GM18502 (cell line): Measurements from ENCODE around the gene LILRA5.
"Not testable (repeated sequence)": the region's sequence is repeated elsewhere in the genome, so short reads cannot be mapped to it uniquely, and the experiment has no call there.

Source experiments
- ATAC-seq: cut with Tn5 transposase; IDR thresholded peaks from one replicate; pipeline ENCODE4 v1.9.1; 2021; ENCODE audit warnings: mild to moderate bottlenecking; ENCODE audit not compliant: unreplicated experiment, poor library complexity

LILRA5 gene

DNA sequence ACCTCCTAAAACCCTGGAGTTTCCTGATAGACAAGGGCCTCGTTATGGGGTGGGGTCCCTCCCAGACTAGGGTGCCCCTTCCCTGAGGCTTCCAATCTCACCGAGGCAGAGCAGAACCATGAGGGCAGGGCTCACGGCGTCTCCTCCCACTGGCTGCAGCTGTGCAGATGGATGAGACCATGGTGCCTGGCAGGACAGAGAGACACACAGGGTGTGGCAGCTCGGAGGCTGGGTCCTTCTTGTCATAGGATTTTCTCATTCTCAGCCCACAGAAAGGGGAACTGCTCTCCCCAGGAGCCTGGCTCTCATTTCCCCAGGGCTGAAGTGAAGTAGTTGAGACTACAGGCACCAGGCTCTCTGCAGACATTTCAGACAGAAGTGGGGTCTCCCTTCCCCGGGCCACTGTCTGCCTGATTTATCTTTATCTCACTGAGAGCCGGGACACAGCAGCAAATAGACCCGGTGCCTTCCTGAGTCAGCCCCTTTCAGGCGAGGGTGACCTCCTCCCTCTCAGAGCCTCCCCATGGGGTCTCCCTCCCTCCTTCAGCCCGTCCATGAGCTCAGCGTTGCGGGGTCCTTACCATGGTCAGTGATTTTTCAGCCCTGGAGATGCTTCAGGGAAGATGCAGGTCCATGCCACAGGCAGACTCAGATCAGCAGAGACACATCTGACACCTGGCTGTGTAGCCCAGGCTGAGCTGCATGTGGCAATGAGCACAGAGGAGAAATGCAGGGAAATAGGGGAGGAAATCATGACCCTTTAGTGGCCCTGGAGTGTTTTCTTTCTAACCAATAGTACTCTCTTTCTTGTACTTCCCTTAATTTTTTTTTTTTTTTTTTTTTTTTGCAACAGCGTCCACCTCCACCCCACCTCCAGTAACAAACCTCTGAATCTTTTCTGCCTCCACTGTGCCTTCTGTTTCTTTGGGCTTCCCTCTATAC lies at the start of gene LILRA5:
Gene LILRA5, minus strand, starts transcription at position 731 of the 942 bp plus-strand sequence. Its CDS starts 147 bp downstream, at position 584.
- ATAC-seq: no peak

DNA sequence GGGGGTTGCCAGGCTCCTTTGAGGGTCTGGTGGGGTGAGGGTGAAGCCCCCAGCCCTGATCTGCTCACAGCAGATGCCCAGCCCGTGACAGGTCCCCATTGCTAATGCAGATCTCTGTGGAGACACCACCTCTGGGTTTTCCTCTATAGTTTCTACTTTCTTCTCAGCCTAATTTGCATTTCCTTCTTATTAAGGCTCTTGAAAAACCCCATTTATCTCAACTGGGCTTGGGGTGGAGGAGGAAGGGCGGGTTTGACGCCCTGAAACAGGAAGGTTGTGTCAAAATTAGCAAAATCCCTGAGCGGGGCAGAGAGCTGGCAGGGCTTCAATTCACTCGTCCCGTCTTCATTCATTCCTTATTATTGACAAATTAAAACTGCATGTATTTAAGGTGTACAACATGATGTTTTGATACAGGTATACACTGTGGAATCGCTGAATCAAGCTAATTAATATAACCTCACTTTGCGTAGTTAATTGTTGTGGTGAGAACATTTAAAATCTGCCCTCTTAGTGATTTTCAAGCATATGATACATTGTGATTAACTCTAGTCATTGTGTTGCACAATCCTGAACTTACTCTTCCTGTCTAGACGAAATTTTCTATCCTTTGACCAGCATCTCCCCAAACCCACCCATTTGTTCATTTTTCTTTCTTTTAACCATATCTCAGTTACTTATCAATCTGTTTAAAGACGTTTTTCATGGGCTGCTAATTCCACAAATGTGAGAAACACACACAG lies 48.9 kb upstream of the LILRA5 start:
- not testable (repeated sequence) for ATAC-seq

- ATAC-seq: not testable (repeated sequence)
These were observed 46.3 kb upstream of the LILRA5 start for GRCh38 chr19:54359149-54359820.

- no peak for ATAC-seq
These were observed 44.4 kb upstream of the LILRA5 start for GRCh38 chr19:54357381-54357780.

GRCh38 chr19:54356444-54357056 lies 43.6 kb upstream of the LILRA5 start:
- no peak for ATAC-seq

DNA sequence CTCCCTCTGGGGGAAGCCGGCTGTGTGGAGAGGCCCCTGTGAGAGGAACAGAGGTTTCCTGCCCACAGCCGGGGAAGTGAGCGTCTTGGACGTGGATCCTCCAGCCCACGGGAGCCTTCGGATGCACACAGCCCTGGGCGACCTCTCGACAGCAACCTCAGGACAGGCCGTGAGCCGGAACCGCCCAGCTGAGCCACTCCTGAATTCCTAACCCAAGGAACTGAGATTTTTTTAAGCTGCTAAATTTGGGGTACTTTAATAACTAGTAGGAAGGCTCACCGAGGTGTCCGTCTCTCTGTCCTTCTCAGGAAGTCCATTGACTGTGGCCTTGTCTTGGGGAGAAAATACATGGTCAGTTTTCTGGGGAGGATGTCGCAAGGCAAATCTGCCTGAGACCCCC lies 42.7 kb upstream of the LILRA5 start:
- no peak for ATAC-seq

- ATAC-seq: no peak
These were observed 41.8 kb upstream of the LILRA5 start for GRCh38 chr19:54354761-54355160.

DNA sequence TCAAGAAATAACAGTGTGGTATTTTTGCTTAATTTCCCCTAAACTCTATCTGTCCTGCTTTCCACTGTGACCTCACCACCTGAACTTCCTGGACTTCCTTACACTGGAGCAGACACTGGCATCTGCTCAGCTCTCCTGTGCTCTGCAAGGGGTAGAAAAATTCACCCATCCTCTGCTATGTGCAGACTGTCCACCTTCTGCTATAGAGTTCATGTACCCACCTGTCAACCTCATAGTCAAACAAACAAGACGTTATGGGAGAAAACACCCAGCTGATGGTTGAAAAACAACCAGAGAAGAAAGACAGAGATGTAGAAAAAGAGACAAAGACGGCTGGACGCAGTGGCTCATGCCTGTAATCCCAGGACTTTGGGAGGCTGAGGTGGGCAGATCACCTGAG lies 39.6 kb upstream of the LILRA5 start:
- no peak for ATAC-seq

GRCh38 chr19:54352041-54352440 lies 39.1 kb upstream of the LILRA5 start:
- no peak for ATAC-seq

GRCh38 chr19:54351474-54351873 lies 38.5 kb upstream of the LILRA5 start:
- ATAC-seq: no peak

GRCh38 chr19:54345938-54346386 lies 33.0 kb upstream of the LILRA5 start:
- no peak for ATAC-seq

DNA sequence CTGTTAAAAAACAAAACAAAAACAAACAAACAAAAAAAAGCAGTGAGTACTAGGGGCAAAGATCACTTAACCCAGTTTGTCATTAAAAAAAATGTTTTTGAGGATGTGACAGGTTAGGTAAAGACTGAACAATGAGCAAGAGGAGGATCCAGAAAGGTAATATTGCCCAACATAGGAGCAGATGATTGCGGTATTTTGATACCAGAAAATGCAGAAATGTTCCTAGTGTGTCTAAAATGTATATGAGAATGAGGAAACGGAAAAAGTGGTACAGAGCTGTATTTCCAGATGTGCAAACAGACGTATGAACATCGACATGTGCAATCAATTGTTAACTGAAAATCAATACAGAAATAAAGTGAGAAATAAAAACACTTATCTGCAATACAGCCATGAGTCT lies 30.9 kb upstream of the LILRA5 start:
- no peak for ATAC-seq

DNA sequence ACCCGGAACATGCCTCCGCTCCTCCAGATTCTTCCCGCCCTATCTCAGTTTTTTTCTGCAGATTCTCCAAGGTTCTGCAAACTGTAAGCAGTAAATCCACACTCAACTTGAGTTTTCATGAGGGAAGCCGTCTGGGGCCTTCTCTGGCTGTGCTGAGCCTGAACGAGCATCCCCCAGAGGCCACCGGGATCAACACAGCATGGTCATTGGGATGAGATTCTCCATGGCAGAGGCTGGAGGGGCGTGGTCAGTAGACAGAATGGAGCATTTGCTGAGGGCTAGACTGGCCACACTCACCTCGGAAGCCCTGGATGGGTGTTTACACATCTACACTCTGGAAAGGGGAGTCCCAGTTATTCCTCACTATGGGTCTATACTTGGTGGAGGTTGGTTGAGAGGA lies 28.3 kb upstream of the LILRA5 start:
- ATAC-seq: no peak

DNA sequence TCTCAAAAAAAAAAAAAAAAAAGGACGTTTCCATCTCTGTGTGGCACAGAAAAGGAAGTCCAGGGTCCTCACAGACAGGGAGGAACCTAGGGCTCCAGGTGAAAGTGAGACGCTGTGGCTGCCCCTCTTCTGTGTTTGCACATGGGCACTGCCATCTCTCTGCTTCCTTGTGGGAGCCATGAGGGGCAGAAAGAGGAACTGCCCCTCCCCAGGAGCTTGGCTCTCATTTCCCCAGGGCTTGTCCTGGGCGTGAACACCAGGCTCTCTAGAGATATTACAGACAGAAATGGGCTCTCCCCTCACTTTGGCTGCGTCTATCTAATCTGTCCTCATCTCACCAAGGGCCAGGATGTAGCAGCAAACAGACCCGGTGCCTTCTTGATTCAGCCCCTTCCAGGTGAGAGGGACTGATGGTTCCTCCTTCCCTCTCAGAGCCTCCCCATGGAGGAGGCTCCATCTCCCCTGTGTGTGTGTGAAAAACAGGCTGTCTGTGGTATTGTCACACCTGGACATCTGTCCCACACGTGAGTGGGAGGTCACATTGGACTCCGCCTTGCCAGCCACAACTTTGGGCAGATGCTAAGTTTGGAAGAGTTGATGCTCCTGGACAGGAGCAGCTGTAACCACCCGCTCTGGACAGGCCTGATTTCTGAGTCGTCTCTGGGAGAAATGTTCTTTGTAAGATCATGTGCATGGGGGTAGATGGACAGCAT lies 26.8 kb upstream of the LILRA5 start:
- no peak for ATAC-seq

- ATAC-seq: no peak
These were observed 25.6 kb upstream of the LILRA5 start for GRCh38 chr19:54338521-54338920.

DNA sequence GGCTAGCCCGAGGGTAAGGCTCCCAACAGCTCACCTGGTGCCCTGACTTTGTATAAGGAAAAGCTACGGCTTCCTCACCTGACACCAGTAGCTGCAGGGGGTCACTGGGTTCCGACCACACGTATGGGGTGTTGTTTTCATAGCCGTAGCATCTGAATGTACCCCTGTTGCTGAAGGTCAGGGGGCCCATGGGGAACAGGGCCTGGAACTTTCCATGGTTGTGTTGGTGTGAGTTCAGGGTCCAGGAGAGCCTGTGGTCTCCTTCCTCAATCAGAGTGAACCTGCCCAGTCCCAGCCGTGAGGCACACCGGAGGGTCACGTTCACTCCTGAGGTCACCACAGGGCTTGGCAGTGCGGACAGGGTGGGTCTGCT lies 24.9 kb upstream of the LILRA5 start:
- ATAC-seq: no peak

- no peak for ATAC-seq
These were observed 24.2 kb upstream of the LILRA5 start for GRCh38 chr19:54336893-54337857.

DNA sequence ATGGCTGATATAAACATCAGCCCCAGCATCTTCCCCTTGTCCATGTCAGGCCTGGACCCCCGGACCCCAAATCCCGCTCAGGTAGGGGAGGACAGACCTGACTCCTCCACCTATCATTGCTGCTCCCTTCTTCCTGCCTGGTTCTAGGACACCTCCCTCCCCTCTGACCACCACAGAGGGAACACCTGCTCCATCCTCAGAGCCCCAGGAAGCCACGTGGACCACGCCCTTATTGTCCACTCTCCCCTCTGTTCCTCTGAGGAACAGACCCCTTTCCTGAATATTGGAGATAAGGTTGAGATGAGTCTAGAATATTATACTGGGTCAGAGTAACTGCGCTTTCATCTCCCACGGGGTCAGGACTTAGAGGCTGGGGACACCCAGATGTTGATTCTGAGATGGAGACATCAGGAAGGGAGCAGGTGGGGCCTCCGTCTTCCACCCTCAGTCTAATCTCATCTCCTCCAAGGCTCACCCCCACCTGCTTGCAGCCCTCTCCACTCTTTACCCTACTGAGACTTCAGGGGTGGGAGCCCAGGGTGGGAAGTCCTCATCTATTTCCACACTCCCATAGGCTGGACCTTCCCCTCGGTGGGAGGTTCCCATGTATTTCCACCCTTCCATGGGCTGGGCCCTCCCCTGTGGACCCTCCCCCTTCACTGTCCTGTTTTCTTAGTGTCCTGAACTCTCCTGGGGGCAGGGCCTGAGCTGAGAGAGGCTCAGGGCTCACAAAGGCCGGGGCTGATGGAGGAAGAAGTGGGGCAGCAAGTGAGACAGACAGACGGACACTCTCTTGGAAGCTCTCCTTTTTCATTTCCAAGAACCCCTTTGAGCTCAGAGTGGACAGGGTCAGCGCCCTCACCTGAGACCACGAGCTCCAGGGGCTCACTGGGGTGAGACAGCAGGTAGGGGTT lies 23.3 kb upstream of the LILRA5 start:
- ATAC-seq: no peak
